GM13977 (cell line): ENCODE results near the gene RITA1.

Experiments used
- DNase-seq: peaks from one replicate; pipeline ENCODE4 v3.0.0; 2012; ENCODE audit warnings: low spot score
- in situ Hi-C: fragments of 300-500 bp; cut with MboI; formaldehyde crosslinking; loops from one replicate; pipeline ENCODE4 v1.12.0; 2022; ENCODE audit warnings: low sequenced_read_pairs, low pct_unique_long_range_greater_than_20kb, mixed read lengths, inconsistent platforms; ENCODE audit not compliant: unreplicated experiment
- TF ChIP-seq, protein P1 (sequence below): IDR thresholded peaks from 2 replicates; pipeline ENCODE4 v1.5.1; 2012; ENCODE audit warnings: mild to moderate bottlenecking, control low read depth; ENCODE audit not compliant: insufficient read depth; ENCODE audit errors: extremely low read depth, missing control alignments

Gene RITA1

DNA sequence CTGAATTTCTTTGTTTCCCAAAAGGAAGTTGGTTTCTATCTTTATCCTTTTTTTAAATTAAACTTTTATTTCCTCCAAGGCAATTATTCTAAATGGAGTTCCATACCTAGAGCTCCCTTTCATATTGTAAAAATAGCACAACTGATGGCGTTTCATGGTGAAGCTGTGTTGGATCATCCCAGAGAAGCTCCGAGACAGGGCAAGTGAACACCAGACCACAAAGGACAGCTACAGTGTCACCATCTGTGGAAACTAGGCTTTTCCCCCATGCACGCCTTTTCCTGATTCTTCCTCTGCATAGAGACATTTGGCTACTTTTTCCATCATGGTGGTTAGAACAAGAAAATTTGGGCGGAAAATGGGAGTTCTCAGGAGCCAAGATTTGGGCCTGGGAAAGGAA is 48.4 kb downstream of the RITA1 start:
- in situ Hi-C loops, result no loop called here
- TF ChIP-seq, protein P1, sequence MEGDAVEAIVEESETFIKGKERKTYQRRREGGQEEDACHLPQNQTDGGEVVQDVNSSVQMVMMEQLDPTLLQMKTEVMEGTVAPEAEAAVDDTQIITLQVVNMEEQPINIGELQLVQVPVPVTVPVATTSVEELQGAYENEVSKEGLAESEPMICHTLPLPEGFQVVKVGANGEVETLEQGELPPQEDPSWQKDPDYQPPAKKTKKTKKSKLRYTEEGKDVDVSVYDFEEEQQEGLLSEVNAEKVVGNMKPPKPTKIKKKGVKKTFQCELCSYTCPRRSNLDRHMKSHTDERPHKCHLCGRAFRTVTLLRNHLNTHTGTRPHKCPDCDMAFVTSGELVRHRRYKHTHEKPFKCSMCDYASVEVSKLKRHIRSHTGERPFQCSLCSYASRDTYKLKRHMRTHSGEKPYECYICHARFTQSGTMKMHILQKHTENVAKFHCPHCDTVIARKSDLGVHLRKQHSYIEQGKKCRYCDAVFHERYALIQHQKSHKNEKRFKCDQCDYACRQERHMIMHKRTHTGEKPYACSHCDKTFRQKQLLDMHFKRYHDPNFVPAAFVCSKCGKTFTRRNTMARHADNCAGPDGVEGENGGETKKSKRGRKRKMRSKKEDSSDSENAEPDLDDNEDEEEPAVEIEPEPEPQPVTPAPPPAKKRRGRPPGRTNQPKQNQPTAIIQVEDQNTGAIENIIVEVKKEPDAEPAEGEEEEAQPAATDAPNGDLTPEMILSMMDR, result no peak
- DNase-seq, result no peak

DNA sequence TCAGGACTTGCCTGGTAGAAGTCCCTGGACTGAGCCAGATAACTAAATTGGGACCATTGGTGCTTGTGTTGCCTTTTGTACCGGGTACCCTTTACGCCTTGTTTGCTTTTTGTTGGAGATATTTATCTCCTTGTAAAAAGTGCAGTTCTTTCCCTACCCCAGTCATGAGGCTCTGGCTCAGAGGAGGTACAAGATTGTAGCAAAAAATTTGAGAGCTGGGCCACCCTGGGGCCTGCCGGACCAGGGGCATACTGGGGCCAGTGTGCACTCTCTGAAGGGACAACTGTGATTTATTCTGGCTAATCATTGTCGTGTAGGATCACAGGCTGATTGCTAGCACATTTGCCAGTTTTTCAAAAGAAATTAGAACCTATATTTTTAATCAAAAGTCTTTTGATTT is 49.0 kb downstream of the RITA1 start:
- DNase-seq, result no peak
- TF ChIP-seq, protein P1, result no peak
- in situ Hi-C loops, result no loop called here

DNA sequence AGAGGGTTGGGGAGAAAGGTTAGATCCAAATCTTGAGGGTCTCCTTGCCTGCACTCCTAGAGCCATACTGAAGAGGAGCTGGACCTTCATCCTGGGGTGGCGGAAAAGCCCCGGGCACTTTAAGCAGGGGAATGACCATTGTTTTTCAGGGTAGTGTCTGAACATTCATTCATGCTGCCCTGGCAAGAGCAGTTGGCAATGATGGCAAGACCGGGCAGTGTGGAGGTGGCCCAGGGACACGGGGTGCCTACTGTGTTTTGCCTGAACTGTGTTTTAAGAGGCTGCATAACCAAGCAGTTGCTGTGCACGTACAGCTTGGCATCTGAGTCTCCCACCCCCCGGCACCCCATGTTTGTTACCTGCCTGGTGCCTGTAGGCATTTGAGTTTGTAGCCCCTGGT is 50.5 kb downstream of the RITA1 start:
- TF ChIP-seq, protein P1, result no peak
- in situ Hi-C loops, result no loop called here
- DNase-seq, result no peak

DNA sequence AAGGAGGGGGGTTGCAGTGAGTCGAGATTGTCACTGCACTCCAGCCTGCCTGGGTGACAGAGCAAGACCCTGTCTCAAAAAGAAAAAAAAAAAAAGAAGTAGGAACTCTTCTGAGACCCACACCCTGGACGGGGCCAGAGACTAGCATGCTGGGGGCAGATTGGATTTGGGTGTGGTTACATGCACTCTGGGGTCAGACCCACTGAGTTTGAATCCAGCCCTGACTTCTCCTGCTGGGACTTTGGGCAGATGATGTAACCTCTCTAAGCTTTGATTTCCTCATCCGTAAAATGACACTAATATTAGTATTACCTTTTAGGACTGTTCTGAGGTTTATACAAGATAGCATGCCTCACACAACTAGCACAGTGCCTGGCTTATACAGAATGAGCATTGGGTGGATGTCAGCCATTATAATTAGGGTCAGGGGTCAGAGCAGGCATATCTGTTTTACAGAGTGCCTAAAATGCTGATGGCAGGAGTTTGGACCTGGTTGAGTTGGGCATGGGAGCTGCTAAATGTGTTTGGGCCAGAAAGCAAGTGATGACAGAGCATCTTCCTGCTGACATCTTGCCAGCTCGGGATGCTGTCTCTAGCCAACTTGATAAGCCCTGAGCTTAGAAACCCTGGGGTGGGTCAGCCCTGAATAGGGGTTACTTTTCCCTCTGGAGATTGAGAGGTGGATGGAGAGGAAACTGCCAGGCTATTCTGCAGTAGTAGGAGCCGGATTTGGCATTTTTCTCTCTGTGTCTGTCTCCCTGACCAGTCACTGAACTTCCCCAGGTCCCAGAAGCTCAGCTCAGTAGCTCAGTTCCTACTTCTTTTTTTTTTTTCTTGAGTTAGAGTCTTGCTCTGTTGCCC is 51.2 kb downstream of the RITA1 start:
- in situ Hi-C loops, result no loop called here

DNA sequence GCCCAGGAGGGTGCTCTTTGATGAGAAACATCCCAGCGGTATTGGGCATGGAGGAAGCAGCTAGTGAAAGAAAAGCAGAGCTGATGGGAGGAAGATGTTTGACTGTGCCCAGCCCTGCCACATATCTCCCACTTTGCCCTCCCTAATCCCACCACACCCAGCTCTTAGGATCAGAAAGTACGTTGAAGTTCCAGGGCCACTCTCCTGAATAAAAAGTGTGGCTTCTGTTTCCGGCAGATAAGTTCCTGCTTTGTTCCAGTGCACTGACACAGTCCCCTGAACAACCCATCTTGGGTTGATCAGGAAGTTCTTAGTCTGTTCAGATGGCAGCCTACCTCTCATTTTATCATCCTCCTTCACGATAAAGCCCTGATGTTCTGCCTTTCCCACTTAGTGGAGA is 52.2 kb downstream of the RITA1 start:
- no peak for DNase-seq
- TF ChIP-seq, protein P1, result no peak
- in situ Hi-C loops, result no loop called here

More for the DNA sequence above, 51.2 kb downstream of the RITA1 start:
- no peak for DNase-seq
- TF ChIP-seq, protein P1, result no peak

DNA sequence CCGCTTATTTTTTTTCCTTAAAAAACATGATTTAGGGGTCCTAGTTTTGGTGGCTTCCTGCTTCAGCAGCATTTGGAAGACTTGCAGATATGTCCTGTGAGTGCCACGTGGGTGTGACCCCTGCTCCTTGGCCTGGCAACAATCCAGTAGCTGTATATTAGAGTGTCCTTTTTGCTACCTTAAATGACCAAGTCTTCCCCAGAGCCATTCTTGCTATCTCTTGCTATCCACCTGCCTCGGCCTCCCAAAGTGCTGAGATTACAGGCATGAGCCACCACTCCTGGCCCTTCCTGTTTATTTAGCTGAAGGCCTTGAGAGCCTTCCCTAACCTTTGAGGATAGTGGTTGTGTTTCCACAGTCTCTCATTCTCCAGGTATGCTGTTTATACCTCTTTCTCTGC is 52.8 kb downstream of the RITA1 start:
- in situ Hi-C loops, result no loop called here
- TF ChIP-seq, protein P1, result no peak
- DNase-seq, result no peak
